ENCODE data around the gene CHD5.

DNA sequence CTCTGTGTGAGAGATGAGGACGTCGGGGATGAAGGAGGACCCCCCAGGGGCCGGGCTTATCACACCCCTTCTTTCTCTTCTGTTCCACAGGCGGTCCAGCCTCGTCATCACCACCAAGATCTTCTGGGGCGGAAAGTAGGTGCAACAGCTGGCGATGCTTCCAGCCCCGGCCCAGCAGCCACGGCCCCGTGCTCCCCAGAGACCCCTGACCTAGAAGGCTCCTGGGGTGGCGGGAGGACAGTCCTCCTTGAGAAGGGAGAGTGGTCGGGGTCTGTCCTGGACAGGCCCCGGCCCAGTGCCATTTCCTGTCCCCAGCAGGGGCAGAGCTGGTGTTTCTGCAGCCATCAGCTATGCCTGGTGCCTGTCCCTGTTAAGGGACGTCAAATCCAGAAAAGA lies 92.7 kb downstream of the CHD5 start:
- TF ChIP-seq, protein P1, sequence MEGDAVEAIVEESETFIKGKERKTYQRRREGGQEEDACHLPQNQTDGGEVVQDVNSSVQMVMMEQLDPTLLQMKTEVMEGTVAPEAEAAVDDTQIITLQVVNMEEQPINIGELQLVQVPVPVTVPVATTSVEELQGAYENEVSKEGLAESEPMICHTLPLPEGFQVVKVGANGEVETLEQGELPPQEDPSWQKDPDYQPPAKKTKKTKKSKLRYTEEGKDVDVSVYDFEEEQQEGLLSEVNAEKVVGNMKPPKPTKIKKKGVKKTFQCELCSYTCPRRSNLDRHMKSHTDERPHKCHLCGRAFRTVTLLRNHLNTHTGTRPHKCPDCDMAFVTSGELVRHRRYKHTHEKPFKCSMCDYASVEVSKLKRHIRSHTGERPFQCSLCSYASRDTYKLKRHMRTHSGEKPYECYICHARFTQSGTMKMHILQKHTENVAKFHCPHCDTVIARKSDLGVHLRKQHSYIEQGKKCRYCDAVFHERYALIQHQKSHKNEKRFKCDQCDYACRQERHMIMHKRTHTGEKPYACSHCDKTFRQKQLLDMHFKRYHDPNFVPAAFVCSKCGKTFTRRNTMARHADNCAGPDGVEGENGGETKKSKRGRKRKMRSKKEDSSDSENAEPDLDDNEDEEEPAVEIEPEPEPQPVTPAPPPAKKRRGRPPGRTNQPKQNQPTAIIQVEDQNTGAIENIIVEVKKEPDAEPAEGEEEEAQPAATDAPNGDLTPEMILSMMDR (IDR thresholded peaks at IDR 0.05; ENCODE audit: poor library complexity, severe bottlenecking), result no peak
- no peak for TF ChIP-seq POLR2AphosphoS5 (IDR thresholded peaks at IDR 0.05)
- TF ChIP-seq, protein P2, sequence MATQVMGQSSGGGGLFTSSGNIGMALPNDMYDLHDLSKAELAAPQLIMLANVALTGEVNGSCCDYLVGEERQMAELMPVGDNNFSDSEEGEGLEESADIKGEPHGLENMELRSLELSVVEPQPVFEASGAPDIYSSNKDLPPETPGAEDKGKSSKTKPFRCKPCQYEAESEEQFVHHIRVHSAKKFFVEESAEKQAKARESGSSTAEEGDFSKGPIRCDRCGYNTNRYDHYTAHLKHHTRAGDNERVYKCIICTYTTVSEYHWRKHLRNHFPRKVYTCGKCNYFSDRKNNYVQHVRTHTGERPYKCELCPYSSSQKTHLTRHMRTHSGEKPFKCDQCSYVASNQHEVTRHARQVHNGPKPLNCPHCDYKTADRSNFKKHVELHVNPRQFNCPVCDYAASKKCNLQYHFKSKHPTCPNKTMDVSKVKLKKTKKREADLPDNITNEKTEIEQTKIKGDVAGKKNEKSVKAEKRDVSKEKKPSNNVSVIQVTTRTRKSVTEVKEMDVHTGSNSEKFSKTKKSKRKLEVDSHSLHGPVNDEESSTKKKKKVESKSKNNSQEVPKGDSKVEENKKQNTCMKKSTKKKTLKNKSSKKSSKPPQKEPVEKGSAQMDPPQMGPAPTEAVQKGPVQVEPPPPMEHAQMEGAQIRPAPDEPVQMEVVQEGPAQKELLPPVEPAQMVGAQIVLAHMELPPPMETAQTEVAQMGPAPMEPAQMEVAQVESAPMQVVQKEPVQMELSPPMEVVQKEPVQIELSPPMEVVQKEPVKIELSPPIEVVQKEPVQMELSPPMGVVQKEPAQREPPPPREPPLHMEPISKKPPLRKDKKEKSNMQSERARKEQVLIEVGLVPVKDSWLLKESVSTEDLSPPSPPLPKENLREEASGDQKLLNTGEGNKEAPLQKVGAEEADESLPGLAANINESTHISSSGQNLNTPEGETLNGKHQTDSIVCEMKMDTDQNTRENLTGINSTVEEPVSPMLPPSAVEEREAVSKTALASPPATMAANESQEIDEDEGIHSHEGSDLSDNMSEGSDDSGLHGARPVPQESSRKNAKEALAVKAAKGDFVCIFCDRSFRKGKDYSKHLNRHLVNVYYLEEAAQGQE (IDR thresholded peaks at IDR 0.05; ENCODE audit: borderline replicate concordance), result no peak
- TF ChIP-seq EZH2 (IDR thresholded peaks at IDR 0.05; ENCODE audit: borderline replicate concordance, insufficient read depth, low read length, poor library complexity, severe bottlenecking), result no peak
- no peak for TF ChIP-seq RAD21 (conservative IDR thresholded peaks at IDR 0.05)
- no peak for TF ChIP-seq SMC3 (conservative IDR thresholded peaks at IDR 0.05; ENCODE audit: poor library complexity)
- TF ChIP-seq EP300 (conservative IDR thresholded peaks at IDR 0.05; ENCODE audit: poor library complexity, severe bottlenecking), result no peak
- no peak for TF ChIP-seq TAF1 (IDR thresholded peaks at IDR 0.05; ENCODE audit: low read depth)

Data from neural cell (in vitro differentiated cells).